Activated CD8-positive, alpha-beta T cell treated with anti-CD3 and anti-CD28 coated beads for 36 hours (primary cell): Measurements from ENCODE around the gene VIPR2. TPM values are rescaled to one million over a fixed set of nuclear protein-coding genes. Genes with fewer than 3 reads are reported as not detected.
"Not testable (repeated sequence)": the region's sequence is repeated elsewhere in the genome, so short reads cannot be mapped to it uniquely, and the experiment has no call there.

Experiments
- ATAC-seq: fragments of 200-7000 bp; cut with Tn5 transposase; one replicate; pipeline ENCODE4 v1.10.0; 2021; ENCODE audit warnings: mild to moderate bottlenecking, moderate library complexity
- CTCF ChIA-PET: fragments of 350-600 bp; sonication (Branson Sonifier 250); formaldehyde crosslinking; loops from one replicate; lab custom pipeline; 2021; ENCODE audit warnings: antibody characterized with exemption; lab: Charles Lee
- POLR2A ChIA-PET: fragments of 350-600 bp; sonication (Branson Sonifier 250); formaldehyde crosslinking; loops from one replicate; lab custom pipeline; 2021; ENCODE audit warnings: antibody characterized with exemption; lab: Charles Lee
- DNase-seq: peaks from one replicate; pipeline ENCODE4 v3.0.0-alpha.2; 2020
- H3K27ac Mint-ChIP-seq: one replicate; pipeline ENCODE4 v1.8.0; 2021; ENCODE audit warnings: mild to moderate bottlenecking, mixed read lengths
- H3K27me3 Mint-ChIP-seq: one replicate; pipeline ENCODE4 v1.8.0; 2021; ENCODE audit warnings: mixed read lengths
- H3K36me3 Mint-ChIP-seq: one replicate; pipeline ENCODE4 v1.8.0; 2021; ENCODE audit warnings: low read depth, mixed read lengths
- H3K4me1 Mint-ChIP-seq: one replicate; pipeline ENCODE4 v1.8.0; 2021; ENCODE audit warnings: low read depth, mixed read lengths
- H3K4me3 Mint-ChIP-seq: one replicate; pipeline ENCODE4 v1.8.0; 2021; ENCODE audit warnings: mild to moderate bottlenecking, moderate library complexity, mixed read lengths
- H3K9me3 Mint-ChIP-seq: one replicate; pipeline ENCODE4 v1.8.0; 2021; ENCODE audit warnings: mixed read lengths
- intact Hi-C: fragments of 100-400 bp; cut with micrococcal nuclease; formaldehyde crosslinking; loops from one replicate; pipeline ENCODE4 v1.10.0; 2022
- total RNA-seq, 2 experiments: library from RNA; stranded (reverse); gene quantifications; one replicate each; pipeline ENCODE4 v1.2.3, GENCODE V29; 2021
- TF ChIP-seq, protein P1 (sequence below): fragments of 200-600 bp; IDR thresholded peaks from one replicate; pipeline ENCODE4 v1.8.0; 2022; ENCODE audit warnings: antibody characterized with exemption, mild to moderate bottlenecking

The VIPR2 gene
- total RNA-seq, 2 experiments from 2014 or later: 0.09 TPM; not detected in 1

DNA sequence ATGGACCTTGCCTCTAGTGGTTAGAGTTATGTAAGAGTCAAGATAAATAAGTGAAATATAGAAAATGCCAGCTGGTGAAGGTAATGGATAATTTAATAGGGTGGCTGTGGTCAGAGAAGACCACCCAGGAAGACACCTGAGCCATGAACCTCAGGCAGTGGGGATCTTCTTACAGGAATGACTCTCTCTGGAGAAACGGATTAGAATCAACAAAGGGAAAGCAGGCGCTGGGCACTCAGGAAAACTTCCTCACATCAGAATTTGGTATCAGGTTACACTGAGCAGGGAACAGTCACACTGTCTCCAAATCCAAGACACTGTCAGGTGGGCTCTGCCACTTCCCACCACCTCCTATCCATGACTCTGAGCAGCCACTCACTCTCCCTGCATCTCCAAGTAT is 155.7 kb downstream of the VIPR2 start:
- no peak overlapping the region for H3K27ac Mint-ChIP-seq
- DNase-seq: no peak
- POLR2A ChIA-PET: no interaction called here
- CTCF ChIA-PET: no interaction called here
- peaks cover 7% of the 10 kb centered on the region for H3K9me3 Mint-ChIP-seq
- intact Hi-C loops: no loop called here
- H3K4me3 Mint-ChIP-seq: no peak overlapping the region
- peaks cover 10% of the 10 kb centered on the region for H3K4me1 Mint-ChIP-seq
- peaks cover 30% of the 10 kb centered on the region for H3K27me3 Mint-ChIP-seq
- no peak for ATAC-seq
- TF ChIP-seq, protein P1, sequence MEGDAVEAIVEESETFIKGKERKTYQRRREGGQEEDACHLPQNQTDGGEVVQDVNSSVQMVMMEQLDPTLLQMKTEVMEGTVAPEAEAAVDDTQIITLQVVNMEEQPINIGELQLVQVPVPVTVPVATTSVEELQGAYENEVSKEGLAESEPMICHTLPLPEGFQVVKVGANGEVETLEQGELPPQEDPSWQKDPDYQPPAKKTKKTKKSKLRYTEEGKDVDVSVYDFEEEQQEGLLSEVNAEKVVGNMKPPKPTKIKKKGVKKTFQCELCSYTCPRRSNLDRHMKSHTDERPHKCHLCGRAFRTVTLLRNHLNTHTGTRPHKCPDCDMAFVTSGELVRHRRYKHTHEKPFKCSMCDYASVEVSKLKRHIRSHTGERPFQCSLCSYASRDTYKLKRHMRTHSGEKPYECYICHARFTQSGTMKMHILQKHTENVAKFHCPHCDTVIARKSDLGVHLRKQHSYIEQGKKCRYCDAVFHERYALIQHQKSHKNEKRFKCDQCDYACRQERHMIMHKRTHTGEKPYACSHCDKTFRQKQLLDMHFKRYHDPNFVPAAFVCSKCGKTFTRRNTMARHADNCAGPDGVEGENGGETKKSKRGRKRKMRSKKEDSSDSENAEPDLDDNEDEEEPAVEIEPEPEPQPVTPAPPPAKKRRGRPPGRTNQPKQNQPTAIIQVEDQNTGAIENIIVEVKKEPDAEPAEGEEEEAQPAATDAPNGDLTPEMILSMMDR: no peak
- H3K36me3 Mint-ChIP-seq: peaks cover 3% of the 10 kb centered on the region

DNA sequence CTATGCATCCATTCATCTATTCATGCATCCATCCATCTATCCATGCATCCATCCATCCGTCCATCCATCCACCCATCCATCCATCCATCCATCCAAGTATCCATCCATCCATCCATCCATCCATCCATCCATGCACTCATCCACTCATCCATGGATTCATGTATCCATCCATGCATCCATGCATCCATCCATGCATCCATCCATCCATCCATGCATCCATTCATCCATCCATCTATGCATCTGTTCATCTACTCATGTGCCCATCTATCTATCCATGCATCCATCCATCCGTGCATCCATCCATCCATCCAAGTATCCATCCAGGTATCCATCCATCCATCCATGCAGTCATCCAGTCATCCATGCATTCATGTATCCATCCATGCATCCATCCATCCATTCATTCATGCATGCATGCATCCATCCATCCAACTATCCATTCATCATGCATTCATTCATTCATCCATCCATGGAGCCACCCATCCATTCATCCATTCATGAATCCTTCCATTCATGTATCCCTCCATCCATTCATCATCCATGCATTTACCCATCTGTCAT is 156.3 kb downstream of the VIPR2 start:
- ATAC-seq (no peak), DNase-seq (no peak)
- CTCF ChIA-PET: no interaction called here
- intact Hi-C loops: no loop called here
- POLR2A ChIA-PET: no interaction called here
- Mint-ChIP-seq H3K27ac (no peak overlapping the region), H3K36me3 (peaks cover 3% of the 10 kb centered on the region), H3K9me3 (peaks cover 7% of the 10 kb centered on the region), H3K4me3 (no peak overlapping the region), H3K27me3 (peaks cover 25% of the 10 kb centered on the region), H3K4me1 (peaks cover 10% of the 10 kb centered on the region)
- TF ChIP-seq, protein P1: no peak

DNA sequence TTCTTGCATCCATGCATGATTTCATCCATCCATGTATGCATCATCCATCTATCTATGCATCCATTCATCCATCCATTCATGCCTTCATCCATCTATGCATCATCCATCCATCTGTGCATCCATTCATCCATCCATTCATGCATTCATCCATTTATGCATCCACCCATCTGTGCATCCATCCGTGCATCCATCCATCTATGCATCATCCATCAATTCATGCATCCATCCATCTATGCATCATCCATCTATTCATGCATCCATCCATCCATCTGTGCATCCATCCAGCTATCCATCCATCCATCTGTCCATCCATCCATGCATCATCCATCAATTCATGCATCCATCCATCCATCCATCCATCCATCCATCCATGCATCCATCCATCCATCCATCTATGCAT is 157.0 kb downstream of the VIPR2 start:
- Mint-ChIP-seq H3K4me3 (no peak overlapping the region), H3K27me3 (peaks cover 19% of the 10 kb centered on the region), H3K9me3 (peaks cover 14% of the 10 kb centered on the region), H3K27ac (no peak overlapping the region), H3K36me3 (peaks cover 3% of the 10 kb centered on the region), H3K4me1 (peaks cover 4% of the 10 kb centered on the region)
- TF ChIP-seq, protein P1: no peak
- CTCF ChIA-PET: no interaction called here
- intact Hi-C loops: no loop called here
- ATAC-seq (no peak), DNase-seq (no peak)
- POLR2A ChIA-PET: no interaction called here

DNA sequence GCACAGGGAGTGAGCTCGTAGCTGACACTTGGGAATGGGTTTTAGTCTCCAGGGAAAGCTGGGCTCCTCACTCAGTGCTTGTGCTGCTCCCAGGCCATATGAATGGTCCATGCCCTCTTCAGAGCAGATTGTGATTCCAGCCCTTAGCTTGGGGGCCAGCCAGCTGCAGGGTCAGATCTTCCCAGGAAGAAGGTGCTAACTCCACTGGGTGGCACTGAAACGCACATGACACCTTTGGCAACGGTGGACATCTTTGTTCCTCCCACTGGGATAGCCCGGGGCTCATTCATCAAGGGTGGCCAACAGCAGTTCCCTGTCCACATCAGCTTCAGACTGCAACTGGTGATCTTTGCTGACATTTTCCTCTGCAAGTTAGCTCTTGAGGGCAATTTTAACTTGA is 159.1 kb downstream of the VIPR2 start:
- CTCF ChIA-PET: interaction anchor here (1.4 kb wide), 1 partner anchor 9 kb away, joined by 9 read pairs; no protein-coding TSS in a partner anchor
- H3K36me3 Mint-ChIP-seq: peaks cover 3% of the 10 kb centered on the region
- H3K9me3 Mint-ChIP-seq: peaks cover 24% of the 10 kb centered on the region
- no peaks in the 10 kb centered on the region for H3K4me1 Mint-ChIP-seq
- TF ChIP-seq, protein P1: no peak
- peaks cover 6% of the 10 kb centered on the region for H3K27me3 Mint-ChIP-seq
- no peak overlapping the region for H3K27ac Mint-ChIP-seq
- ATAC-seq (no peak), DNase-seq (no peak)
- intact Hi-C loops: no loop called here
- POLR2A ChIA-PET: no interaction called here
- H3K4me3 Mint-ChIP-seq: no peak overlapping the region

DNA sequence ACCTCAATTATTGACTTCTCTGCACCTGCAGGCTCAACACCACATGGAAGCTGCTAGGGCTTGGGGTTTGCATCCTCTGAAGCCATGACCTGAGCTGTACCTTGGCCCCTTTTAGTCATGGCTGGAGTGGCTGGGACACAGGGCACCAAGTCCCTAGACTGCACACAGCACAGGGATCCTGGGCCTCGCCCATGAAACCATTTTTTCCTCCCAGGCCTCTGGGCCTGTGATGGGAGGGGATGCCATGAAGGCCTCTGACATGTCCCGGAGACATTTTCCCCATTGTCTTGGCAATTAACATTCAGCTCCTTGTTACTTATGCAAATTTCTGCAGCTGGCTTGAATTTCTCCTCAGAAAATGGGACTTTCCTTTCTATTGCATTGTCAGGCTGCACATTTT is 160.7 kb downstream of the VIPR2 start:
- ATAC-seq, H3K4me1 Mint-ChIP-seq, POLR2A ChIA-PET, H3K36me3 Mint-ChIP-seq, H3K27me3 Mint-ChIP-seq, H3K4me3 Mint-ChIP-seq, intact Hi-C loops, H3K27ac Mint-ChIP-seq, DNase-seq: not testable (repeated sequence)
- H3K9me3 Mint-ChIP-seq: peaks cover 26% of the 10 kb centered on the region
- CTCF ChIA-PET: interaction anchor here (0.9 kb wide), 1 partner anchor 15 kb away, joined by 3 read pairs; no protein-coding TSS in a partner anchor

DNA sequence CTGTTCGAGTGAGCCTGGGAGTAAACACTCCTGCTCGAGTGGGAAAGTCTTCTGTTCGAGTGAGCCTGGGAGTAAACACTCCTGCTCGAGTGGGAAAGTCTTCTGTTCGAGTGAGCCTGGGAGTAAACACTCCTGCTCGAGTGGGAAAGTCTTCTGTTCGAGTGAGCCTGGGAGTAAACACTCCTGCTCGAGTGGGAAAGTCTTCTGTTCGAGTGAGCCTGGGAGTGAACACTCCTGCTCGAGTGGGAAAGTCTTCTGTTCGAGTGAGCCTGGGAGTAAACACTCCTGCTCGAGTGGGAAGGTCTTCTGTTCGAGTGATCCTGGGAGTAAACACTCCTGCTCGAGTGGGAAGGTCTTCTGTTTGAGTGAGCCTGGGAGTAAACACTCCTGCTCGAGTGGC is 162.6 kb downstream of the VIPR2 start:
- CTCF ChIA-PET, ATAC-seq, H3K27me3 Mint-ChIP-seq, DNase-seq, H3K4me3 Mint-ChIP-seq, H3K27ac Mint-ChIP-seq, POLR2A ChIA-PET, H3K36me3 Mint-ChIP-seq, H3K4me1 Mint-ChIP-seq, intact Hi-C loops: not testable (repeated sequence)
- peaks cover 26% of the 10 kb centered on the region for H3K9me3 Mint-ChIP-seq
